GM21515 (cell line): ENCODE results near the gene ZNF616.
"Not testable (repeated sequence)": the region's sequence is repeated elsewhere in the genome, so short reads cannot be mapped to it uniquely, and the experiment has no call there.

Experiments used
- ATAC-seq: cut with Tn5 transposase; IDR thresholded peaks from one replicate; pipeline ENCODE4 v1.9.1; 2021; ENCODE audit not compliant: unreplicated experiment

Gene ZNF616

DNA sequence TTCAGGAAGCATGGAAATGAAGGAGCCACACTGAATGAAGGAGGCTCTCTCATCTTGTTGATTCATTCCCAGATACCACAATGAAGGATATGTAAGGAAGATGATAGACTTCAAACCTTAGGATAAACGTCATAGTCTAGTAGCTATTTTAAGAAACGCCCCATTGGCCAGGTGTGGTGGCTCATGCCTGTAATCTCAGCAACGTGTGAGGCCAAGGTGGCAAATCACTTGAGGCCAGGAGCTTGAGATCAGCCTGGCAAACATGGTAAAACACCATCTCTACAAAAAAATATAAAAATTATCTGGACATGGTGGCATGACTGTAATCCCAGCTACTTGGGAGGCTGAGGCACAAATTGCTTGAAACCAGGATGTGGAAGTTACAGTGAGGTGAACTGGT is 27.1 kb downstream of the ZNF616 start:
- ATAC-seq, result no peak

DNA sequence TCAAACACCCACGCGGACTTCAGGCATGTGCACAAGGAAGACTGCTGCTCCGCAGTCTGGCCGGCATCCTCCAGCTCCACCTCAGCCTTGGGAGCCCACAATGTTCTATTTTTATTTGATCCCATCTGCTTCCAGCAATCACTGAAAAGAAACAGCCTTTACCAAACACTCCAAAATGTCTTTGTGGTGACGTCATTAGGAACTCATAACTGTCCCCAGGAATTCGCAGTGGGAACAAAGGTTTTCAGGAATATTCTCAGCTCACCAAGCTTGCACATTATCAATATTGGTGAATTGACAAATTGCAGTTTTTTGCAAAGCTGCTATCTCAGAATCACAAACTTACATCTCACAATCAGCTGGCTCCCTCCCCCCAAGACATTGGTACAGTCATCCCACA is 29.0 kb downstream of the ZNF616 start:
- no peak for ATAC-seq

DNA sequence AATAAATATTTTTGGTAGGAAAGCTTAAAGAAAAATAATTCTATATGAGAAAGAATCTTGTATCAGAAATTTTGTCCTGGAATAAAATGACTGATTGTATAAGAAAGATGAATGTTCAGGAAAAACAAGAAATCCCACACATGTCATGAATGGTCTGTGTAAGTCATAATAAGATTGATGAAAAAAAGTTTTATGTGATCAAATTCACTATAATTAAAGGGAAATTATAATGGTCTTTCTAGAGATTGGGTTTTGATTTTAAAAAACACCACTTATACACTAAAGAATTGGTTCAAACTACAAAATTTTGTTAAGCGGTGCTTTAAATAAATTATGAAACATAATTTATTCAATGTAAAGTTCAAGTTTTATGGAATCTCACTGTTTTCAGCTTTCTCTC is 37.0 kb downstream of the ZNF616 start:
- ATAC-seq, result no peak

DNA sequence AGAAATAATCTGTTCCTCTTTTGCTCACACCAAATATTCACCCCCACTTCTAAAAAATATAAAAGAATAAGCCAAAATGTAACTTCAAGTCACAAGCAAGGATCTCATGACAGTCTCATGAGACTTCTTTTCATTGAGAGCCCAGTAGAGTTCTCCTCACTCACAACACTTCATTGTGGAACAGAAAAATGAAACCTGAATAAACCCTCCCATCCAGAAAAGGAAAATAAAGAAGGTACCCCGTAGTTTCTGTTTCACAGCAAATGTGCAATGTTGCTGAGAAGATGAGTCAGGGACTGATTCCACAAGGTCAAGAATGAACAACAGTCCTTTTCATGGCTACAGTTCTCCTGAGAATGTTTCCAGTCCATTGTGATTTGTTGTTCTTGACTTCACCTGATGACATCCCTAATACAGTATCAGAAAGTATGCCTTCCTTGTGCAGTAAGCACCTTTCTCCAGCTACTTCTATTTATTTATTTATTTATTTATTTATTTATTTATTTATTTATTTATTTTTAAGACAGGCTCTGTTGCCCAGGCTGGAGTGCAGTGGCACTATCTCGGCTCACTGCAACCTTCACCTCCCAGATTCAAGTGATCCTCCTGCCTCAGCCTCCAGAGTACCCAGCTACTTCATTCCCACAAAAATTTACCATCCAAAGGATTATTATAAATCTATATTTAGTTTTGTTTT is 37.7 kb downstream of the ZNF616 start:
- ATAC-seq, result no peak

DNA sequence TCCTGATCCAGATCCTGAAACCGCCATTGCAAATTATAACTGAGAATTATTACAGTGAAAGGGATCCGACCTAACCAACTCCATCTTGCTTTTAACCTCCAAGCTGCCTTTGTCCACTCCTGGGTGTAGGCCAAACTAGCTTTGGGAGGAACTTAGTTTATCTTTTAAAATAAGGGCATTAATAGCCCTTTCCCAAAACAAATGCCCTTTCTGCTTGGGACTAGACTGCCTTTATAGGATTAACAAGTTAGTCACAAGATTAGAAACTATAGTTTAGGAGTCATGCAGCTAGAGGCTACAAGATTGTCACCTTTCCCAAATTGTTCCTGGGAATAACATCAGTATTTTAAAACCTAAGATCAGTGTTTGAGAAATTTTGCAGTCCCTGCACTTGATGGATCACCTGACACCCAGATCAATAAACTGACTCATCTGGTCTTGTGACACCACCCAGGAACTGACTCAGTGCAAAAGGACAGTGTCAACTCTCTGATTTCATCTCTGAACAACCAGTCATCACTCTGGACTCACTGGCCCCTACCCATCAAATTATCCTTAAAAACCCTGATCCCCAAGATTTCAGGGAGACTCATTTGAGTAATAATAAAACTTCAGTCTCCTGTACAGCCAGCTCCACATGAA is 40.1 kb downstream of the ZNF616 start:
- no peak for ATAC-seq

DNA sequence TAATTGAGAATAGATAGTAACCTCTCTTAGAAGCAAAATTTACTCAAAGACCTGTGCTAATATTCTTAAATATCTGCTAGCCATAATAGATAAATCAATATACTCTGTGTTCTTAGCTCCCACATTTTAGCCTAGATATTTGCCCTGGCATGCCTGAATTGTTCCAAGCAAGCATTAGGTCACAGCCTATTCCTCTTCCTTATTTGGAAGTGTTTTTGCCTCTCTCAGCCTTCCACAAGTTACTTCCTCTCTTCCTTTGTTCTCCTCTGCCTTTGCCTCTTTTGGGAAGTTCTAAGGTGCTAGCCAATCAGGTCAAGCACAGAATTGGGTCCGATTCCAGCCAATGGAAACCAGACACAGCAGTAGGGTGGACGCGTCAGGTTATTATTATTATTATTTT is 43.3 kb downstream of the ZNF616 start:
- ATAC-seq, result not testable (repeated sequence)

DNA sequence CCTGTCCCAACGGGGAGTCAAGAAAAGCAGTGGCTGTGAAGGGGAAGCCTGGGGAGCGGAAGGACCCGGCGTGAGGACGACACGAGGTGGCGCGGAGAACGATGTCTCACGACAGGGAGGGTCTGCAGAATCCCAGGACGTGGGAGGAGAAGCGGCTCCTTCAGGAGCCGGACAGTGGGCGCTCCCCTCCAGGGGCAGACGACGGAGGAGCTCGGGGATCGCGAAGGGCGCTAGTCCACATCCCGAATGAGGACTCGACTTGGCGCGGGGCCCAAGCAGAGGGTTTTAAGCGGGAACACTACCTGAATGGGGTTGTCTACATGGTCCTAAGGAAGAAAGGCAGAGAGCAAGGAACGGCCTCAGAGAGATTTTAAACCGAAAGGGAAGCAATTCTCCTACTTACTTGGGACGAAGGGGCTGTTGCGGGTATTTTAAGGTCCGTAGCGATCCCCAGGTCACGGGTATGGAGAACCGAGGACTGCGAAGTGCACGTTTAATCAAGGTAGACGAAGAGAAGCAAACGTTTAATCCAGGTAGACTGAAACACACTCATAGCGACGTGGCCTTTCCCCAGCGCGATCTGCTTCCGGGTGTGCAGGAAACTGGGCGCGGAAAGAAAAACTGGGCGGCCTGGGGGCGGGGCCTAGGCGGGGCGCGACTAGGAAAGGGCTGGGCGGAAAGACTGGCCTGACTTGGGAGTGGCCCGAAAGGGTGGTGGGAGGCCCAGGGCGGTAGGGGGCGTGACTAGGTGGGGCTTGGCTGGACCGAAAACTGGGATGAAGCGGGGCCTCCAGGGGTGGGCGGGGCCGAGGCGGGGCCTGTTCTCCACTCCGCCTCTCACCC is 44.3 kb downstream of the ZNF616 start, which contains the start of gene ZNF841:
Gene ZNF841, minus strand, starts transcription at position 594 of the 843 bp plus-strand sequence. CDS start 10,964 bp downstream, outside the sequence.
- ATAC-seq, result peak; percentile 95

DNA sequence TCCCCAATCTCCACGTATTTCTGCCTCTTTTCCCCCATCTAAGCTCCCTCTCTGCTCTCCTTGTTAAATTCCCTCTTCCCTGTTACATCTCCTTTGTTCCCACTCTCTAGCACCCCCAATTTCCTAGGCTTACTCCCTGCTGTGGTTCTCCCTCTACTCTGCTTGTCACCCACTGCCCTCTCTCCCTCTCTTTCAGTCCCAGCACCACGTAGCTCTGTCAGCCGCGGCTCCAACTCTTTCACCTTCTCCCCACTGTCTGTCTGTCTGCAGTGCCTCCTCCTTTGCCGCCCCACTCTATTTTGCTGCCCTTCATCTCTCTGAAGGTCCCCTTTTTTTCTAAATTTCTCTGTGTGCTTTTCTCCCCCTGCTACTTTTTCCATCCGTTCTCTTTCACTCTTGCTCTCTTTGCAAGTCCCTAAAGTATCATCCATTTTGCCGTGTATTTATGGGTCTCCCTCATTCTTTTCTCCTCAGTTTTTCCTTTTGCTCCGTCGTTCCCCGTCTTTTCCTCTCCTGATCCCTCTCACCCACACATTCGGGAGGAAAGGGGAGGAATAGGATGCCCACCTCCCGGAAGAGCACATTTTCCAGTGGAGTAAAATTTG is 45.1 kb downstream of the ZNF616 start:
- no peak for ATAC-seq

DNA sequence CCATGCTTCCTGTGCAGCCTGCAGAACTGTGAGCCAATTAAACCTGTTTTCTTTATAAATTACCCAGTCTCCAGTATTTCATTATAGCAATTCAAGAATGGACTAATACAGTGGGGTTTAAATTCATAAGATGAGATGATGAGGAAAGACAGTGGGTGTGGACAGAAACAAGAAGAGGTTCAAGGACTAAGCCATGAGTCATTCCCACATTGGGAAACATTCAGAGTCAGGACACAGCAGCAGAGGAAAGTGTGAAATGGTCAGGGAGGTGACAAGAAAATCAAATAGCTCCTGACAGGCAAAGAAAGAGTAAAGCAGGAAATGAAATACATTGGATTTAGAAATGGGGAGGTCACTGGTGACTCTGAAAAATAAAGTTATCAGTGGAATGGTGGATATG is 53.3 kb downstream of the ZNF616 start:
- ATAC-seq, result no peak

DNA sequence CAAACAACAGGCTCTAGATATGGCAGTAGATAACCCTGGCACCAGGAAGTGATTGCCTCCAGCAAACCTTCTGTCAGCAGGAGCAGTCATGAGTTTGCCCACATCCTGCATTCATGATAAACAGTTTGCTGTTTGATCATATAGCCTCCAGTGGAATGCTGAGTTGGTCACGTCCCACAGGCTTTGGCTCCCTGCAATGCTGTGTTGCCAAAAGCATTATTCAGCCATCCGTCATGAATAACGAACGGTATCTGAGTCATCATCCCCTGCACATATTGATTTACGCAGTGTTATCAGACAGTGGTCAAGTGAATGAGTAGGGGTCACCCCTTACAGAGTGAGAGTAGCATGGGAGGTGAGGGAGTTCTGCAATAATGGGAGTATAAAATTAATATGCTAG is 69.2 kb downstream of the ZNF616 start:
- no peak for ATAC-seq

DNA sequence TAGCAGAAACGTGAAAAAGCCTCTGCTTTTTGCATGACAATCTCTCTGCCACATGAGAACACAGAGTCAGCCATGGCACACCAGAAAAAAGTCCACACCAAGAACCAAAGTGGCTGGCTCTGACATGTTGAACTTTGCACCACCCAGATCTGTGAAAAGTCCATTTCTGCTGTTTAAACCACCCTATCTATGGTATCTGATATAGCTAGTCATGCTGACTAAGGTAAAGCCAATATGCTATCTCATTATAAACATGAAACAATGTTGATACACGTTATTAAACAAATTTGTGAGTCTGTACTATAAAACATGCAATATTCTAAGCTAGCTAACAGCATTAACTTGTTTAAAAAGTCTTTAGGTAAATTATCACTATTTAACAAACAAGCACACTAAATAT is 70.1 kb downstream of the ZNF616 start:
- no peak for ATAC-seq

DNA sequence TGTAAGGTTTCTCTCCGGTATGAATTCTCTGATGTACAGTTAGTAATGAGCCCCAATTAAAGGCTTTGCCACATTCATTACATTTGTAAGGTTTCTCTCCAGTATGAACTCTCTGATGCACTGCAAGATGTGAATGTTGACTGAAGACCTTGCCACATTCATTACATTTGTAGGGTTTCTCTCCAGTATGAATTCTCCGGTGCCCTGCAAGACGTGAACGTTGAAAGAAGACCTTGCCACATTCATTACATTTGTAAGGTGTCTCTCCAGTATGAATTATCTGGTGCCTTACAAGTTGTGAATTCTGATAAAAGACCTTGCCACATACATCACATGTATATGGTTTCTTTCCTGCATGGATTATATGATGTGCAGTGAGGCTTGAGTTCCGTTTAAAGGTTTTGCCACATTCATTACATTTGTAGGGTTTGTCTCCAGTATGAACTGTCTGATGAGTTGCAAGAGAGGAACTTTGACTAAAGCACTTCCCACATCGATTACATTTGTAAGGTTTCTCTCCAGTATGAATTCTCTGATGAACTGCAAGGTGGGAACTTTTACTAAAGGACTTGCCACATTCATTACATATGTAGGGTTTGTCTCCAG is 73.4 kb downstream of the ZNF616 start:
- ATAC-seq, result no peak

DNA sequence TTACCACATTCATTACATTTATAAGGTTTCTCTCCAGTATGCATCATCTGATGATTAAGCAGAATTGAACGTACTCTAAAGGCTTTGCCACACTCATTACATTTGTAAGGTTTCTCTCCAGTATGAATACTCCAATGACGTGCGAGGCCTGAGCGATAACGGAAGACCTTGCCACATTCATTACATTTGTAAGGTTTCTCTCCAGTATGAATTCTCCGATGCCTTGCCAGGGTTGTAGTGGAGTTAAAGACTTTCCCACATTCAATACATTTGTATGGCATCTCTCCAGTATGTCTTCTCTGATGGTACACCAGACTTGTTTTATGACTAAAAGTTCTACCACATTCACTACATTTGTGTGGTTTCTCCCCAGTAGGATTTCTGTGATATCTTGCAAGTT is 74.3 kb downstream of the ZNF616 start:
- ATAC-seq, result no peak
